Stimulated activated naive CD4-positive, alpha-beta T cell (primary cell): ENCODE data around the gene HOXB3.
"Not testable (repeated sequence)": the region's sequence is repeated elsewhere in the genome, so short reads cannot be mapped to it uniquely, and the experiment has no call there.

Source experiments
- DNase-seq, 6 experiments: peaks; one replicate each; lab custom pipeline; 2025; lab: John Stamatoyannopoulos, UW

HOXB3 gene

DNA sequence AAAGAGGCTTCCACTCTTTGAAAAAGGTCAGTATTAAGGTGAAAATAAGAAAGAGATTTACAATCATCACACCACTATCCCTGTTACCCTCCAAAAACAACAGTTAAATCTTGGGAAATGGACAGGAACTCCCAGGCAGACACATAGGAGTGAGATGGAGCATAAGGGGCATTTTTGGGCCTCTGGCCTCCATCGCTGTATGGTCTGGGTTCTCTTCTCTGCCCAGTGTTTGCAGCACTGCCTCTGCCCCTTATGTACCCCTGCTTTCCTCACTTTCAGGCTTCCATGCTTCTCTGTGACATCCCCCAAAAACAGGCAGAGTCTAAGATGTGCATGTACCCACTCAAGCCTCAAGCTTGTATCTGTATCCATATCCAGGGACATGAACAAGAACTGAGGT lies 44.5 kb downstream of the HOXB3 start:
- no peak for DNase-seq

DNA sequence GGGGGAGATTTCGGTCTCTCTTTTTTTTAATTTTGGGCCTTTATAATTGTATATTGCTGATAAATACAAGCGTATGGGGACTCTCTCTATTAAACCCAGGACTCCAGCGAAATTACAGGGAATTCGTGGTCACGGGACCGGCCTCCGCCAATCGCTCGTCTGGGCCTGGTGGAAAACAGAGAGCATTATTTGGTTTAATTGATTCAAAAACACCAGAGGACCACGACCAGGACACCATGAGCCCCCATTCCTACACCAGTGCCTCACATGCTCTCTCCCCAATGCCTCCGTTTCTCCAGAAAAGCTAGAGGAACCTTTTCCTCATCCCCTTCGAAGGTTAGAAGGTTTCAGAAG lies 45.0 kb downstream of the HOXB3 start, which contains the start of gene HOXB2:
Gene HOXB2 (minus strand): TSS at position 88 of the 354 bp plus-strand sequence. CDS start 198 bp downstream, outside the sequence.
- no peak for DNase-seq

DNA sequence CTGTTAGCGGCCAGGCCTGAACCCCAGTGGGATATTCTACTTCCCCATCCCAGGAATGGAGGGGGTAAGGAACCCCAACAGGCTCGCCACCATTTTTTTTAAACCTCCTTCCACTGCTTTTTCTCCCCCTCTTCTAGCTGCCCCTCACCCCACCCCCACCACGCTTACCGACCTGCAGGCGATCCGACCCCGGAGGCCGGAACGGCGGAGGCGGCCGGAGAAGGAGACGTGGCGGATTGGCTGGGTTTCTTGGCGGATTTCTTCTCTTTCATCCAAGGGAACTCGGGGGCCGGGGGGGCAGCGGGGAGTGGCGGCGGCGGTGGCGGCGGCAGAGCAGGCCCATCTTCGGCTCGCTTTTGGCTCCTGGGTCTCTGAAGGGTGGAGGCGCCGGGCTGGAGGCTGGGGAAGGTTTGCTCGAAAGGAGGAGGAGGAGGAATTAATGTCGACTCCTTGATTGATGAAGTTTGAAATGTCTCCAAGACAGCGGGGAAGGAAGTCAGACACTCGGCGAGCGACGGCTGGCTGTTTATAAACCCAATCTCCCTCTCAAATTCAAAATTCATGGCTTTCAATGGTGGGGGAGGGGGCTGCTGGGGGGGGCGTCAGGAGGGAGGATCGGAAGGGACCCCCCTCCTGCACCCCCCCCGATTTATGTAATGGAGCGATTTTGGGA lies 45.6 kb downstream of the HOXB3 start:
- peak in 5 of 6 experiments; percentile 19 to 57 (median 41) for DNase-seq

DNA sequence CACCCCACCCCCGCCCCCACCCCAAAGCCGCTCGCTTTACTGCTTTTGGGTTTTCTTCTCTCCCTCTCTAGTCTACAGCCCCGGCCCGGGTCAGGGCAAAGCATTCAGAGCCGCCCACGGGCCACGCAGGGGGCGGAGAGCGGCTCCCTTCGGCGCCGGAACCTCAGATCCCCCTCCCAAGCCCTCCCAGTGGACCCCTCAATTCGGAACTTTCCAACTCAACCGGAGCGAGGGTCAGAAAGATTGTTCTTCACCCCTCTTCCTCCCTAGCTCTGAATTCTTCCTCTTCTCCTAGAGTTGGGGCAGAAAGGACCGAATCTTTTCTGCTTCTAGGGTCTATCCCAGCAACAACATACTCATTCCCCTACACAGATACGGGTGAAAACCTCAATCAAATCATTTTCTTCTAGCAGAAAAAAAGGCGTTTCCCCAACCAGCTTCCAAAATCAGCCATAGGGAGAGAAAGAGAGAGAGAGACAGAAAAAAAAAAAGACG lies 46.1 kb downstream of the HOXB3 start:
- DNase-seq: peak in 3 of 6 experiments; percentile 47 to 57 (median 56)

DNA sequence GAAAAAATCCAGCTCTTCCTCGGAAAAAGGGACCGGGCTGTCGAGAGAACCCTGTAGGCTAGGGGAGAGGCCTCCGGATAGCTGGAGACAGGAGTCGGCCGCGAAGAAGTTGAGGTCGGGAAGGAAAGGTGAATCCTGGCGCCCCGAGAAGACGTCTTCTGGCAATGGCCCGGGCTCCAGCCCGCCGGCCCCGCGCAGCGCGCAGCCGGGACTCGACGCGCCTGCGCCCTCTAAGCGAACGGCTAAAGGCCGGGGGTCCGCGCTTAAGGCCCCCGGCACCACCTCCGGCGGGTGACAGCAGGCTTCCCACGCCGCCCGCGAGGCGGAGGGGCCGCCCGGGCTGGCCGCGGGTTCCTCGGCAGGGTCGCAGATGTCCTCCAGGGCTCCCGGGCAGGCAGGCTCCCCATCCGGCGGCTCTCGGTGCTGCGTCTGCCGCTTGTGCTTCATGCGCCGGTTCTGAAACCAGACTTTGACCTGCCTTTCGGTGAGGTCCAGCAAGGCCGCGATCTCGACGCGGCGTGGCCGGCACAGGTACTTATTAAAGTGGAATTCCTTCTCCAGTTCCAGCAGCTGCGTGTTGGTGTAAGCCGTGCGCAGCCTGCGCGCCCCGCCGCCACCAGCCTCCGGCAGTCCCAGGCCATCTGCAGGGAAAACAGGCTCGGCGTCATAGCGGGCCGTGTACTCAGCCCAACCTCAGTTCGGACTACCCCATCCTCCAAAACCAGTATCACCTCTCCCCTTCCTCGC lies 46.8 kb downstream of the HOXB3 start:
- DNase-seq: peak in 5 of 6 experiments; percentile 38 to 74 (median 61)

DNA sequence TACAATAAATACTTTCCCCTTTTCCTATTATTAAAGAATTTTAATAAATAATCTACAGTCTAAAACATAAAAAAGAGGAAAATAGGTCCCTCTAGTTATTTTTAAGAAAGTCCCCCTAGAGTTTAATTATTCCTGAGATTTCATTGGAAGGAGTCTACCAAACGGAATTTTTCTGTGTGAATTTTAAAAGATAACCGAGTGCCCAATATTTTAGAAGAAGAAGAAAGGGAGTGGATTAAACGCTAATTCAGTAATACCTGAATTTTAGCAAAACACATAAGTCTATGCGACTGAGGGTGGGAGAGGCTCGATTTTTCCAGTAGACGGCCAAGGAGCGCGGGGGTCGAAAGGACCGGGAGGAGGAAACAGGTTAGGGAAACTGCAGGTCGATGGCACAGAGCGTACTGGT lies 47.3 kb downstream of the HOXB3 start:
- no peak for DNase-seq

DNA sequence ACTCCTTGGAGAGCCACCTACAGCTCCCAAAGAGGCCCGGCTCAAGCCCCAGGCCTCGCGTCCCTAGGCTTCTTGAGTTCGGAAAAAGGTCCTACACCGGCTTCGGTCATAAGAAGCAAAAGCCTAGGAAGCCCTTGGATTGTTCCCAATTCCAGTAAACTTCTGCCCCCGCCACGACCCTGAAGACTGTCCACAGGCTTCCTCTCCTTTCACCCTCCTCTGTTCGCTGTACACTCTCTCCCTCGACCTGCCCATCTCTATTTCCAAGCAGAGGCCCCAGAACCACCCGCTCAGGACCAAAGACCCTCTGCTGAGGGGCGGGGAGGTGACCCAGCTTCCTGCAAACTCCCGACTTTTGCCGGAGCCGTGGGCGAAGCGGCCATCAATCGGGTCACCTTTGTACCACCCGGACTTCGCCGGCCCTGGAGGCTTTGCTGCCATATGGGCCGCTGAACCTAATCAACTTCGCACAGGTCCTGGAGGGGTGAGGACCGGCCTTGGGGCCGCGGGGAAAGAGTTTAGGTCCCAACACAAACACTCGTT lies 47.9 kb downstream of the HOXB3 start:
- peak in 3 of 6 experiments; percentile 45 to 57 (median 53) for DNase-seq

DNA sequence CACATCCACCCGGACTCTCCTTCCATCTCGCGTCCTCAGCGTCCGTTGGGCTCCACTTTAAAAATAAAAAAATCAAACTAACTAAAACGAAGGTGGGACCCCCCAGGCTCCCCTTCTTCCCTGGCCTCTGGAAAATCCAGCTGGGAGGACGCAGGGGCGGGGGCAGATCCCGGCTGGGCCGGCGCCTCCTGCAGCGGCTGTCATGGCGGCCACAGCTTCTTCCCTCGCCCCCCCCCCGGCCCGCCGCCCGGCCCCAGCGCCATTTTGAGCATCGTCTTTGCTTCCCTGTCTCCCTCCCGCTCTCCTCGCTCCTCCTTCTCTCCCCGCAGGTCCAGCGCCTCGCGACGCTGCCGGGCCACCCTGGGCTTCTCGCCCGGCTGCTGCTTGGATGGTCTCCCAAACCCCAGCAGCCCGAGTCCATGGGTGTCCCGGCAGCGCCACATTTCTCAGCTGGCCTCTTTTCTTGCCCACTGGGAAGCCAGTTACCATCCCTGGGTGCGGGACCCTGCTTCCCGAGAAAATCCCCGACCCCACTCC lies 48.4 kb downstream of the HOXB3 start:
- DNase-seq: peak in 4 of 6 experiments; percentile 41 to 57 (median 56)

DNA sequence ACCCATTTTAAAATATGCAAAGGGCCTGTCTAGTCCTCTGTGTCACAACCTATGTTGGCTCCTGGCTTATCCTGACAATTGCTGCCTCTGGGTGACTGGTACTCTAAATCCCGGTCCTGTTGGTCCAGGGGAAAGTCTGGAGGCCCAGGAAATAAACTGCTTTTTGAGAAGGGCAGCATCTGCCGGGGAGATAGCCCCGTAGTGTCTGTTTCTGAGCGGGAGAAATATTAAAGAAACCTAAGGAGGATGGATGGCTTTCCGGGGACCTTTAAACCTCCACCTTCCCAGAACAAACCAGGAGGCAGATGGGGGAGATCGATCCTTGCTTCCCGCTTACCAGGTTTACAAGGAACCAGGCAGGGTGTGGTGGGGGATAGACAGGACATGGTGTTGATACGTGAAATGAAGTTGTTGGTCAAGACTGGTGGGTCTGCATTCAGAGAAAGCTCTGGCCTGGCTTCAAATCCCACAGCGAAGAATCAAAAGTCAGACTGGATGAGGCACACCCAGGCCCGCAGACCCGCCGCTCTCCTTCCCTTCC lies 48.9 kb downstream of the HOXB3 start:
- DNase-seq: peak in 1 of 6 experiments; percentile 25

DNA sequence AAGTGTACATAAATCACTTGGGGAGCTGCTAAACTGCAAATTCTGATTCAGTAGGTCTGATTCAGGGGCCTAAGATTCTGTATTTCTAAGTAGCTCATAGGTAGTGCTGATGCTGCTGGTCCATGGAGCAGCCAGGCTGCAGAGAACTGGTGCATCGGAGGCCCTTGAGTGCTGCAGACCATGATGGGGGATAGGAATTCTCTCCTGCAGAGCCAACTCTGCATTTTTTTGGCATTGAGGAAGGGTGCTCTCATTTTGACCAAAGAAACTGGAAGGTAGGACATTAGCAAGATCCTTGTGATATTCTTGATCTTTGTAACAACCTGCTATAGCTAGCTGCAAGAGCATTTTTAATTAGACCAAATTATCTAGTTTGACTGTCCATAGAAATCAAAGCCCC lies 49.8 kb downstream of the HOXB3 start:
- DNase-seq: no peak

DNA sequence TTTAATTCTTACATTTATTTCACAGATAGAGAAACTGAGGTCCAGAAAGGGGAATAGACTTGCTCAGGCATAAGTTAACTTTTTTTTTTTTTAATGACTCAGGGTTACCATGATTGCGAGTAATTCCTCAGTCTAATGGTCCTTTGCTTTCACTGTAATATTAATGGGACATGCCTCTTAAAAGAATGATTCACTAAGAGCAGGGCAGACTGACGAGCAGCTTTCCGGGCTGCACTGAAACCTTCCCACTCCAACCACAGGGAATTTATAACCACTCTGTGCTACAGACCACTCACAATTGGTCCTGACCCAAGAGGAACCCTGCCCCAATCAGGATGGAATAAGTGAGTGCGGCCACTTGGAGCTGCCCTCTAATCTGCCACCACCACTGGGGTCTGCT lies 50.9 kb downstream of the HOXB3 start:
- no peak for DNase-seq

DNA sequence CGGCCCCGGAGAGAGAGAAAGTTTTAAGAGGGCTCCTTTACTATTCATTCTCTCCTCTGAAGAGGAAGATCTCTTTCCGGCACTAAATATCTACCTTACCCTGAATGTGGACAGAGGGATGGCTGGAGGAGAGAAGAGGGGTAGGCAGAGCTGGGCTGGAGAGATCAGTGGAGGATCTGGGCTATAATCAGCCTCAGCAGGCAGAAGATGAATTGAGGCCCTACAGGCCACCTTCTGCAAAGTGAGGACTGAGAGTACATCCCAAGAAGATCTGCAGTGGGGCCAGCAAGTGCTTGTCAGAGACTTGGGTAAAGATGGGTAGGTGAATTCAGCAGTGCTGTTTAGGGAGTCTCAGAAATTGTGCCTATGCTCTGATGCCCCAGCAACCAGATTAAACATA lies 52.7 kb downstream of the HOXB3 start:
- no peak for DNase-seq

DNA sequence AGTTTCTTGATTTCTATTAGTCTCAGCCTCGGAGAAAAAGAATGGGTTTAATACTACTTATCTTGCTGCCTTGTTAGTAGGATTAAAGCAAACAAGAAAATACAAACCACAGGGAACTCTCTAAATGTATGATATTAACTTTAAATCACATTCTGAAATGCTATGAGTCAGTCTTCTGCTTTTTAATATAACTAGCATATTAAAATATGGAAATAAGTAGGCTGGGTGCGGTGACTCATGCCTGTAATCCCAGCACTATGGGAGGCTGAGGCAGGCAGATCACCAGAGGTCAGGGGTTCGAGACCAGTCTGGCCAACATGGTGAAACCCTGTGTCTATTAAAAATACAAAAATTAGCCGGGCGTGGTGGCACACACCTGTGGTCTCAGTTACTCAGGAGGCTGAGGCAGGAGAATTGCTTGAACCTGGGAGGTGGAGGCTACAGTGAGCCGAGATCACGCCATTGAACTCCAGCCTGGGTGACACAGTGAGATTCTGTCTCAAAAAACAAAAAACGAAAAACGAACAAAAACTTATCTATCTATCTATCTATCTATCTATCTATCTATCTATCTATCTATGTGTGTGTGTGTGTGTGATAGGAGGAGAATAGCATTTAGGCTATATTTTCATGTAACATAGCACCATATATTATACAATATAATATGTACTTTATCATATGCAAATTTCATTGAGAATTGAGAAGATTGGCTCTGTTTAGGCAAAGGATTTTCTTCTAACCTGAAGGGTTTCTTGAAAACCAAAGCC lies 54.1 kb downstream of the HOXB3 start:
- DNase-seq: not testable (repeated sequence)

DNA sequence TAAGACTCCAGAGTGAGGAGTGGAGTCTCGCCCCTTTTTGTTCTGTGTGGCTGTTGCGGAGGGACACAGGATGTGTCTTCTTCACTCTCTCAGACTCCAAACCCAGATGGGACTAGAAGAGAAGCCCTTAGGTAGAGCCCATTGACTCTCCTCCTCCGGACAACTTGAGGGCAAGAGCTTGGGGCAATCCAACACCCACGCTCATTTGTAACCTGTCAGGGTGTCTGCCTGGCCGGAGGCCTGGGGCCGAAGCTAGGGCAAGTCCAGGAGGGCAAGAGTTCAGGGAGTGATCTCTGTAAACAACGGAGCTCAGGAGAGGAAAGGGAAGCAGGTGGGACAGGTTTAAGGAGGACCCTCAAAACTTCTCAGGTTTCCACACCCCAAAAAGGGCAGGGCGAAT lies 57.8 kb downstream of the HOXB3 start:
- DNase-seq: no peak

DNA sequence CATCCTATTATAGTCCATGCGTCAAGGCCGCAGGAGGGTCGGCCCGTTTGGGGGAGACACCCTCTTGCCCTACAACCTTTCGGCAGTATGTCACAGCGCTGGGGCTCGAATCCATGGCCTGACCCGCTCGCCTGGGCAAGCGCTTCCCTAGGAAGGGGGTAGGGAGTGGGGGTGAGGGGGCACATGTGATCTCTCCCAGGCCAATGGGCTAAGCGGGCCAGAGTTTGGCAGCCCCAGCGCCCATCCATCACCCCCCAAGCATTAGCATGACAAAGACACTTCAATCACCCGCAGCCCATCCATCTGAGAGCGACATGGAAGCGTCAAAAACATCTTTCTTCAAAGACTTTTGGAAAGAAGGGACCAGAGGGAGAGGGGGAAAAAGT lies 59.2 kb downstream of the HOXB3 start, which contains the start of gene HOXB1:
Gene HOXB1 (minus strand): TSS at position 125 of the 386 bp plus-strand sequence. CDS start 107 bp downstream, at position 18.
- no peak for DNase-seq

DNA sequence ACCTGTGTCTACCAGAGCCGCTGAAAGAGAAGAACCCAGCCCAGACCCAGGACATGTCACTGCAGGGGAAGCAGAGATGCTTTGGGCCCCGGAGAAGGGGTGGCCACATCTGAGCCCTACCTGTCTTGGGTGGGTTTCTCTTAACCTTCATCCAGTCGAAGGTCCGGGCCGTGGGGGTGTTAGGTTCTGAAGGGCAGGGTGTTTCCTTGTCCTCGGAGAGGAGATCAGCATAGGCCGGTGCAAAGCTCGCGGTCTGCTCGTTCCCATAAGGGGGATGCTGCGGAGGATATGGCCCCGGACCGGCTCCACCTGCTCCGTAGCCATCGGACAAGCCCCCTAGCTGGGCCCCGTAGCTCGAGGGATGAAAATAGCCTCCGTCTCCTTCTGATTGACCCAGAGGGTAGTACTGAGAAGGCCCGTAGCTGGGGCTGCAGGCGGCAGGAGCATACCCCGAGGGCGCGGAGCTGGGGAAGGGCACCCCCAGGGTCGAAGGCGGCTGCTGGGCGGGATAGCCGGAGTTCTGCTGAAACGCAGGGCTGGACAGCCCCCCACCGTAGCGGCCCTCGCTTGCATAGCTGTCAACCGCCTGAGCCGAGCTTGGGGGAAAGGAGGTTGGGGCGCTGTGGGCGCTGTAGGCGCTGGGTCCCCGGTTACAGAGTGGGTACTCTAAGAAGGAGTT lies 59.7 kb downstream of the HOXB3 start:
- DNase-seq: no peak

DNA sequence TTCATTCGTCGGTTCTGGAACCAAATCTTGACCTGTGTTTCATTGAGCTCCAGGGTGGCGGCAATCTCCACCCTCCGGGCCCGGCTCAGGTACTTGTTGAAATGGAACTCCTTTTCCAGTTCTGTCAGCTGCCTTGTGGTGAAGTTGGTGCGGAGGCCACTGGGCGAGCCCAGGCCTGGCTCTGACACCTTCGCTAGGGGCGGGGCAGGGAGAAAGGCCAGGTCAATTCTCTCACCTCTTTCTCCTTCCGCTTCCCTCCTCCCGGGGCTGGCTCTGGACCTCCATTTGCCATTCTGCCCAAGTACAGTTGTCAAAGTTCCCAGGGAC lies 60.4 kb downstream of the HOXB3 start:
- no peak for DNase-seq

DNA sequence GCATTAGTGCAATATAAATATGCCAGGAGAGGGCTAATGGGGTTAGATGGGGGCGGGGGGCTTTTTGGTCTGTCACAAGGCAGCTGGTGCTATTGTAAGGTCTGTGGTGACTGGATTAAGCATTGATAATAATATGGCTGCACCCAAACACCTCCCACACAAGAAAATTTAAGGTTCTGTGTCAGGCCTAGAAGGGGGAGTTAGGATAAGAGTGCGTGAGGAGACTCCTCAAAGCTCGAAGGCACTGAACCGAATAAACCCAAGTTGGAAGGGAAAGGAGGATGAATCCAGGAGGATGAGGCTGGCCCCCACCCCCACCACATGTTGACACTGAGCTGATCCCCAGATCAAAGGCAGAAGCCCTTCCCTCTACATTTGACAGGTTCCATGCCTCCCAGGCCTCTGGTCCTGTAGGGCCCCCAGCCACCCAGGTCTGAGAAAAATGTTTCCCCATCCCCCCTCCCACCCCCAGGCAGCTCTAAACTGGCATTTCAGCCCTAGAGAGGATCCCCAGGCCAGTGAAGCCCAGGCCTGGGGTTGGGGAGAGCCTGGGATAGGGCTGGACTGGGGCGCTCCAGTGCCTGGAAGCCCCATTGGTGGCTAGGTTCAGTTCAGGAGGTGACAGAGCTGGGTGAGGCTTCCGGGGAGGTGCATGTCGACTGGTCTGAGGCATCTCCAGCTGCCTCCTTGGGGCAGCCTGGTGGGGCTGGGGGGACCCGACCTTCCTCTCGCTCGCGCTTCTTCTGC lies 60.9 kb downstream of the HOXB3 start:
- DNase-seq: no peak

DNA sequence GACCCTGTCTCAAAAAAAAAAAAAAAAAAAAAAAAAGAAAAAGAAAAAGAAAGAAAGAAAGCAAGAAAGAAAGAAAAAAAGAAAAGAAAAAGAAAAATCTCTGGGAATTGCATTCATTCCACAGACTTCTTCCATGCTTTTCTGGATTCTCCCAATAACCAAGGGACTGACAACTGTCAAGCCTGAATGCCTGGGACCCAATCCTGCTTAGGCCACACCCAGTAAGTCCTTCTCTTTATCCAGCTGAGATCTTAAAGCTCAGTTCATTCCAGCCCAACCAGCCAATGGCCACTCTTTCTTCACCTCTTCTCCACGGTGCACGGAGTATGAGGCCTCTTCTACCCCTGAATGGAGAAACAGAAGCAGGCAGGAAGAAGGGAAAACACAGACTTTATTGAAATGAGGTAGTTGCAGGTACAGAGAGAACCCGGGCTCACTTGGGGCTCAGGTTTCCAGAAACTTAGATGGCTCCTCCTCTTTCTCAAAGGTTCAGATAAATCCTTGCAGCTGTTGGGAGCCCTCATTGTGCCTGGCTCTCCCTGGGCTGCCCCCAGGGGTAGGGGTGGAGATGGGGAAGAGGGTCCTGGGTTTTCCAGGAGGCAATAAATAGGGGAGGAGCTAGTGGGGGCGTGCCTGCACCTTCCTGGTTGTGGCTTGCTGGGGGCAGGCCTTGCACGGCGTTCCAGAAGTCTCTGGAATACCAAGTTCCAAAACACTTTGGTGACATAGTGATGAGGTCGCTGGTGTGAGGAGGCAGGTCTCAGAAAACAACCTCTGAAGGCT lies 61.7 kb downstream of the HOXB3 start:
- no peak for DNase-seq

DNA sequence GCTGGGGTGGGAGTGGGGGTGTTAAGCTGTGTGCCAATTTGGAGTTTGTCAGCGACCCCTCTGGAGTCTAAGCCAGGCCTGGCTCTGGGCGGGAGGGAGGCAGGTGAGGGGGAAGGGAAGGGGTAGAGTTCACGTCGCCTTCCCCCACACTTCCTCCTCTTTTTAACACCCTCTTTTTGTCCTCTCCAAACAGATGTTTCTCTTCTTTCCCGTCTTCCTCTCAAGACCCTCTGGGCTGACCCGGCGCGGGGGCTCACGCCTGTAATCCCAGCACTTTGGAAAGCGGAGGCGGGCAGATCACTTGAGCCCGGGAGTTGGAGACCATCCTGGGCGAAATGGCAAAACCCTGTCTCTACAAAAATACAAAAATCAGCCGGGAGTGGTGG lies 62.5 kb downstream of the HOXB3 start:
- no peak for DNase-seq
